Epidermal melanocyte (primary cell): ENCODE data around the gene PPP2R5A.

Source experiments
- DNase-seq: peaks from one replicate; pipeline ENCODE4 v3.0.0; 2011; ENCODE audit warnings: low spot score; ENCODE audit not compliant: insufficient read length

PPP2R5A gene

GRCh38 chr1:212284744-212285684, at the start of gene PPP2R5A:
TSS of gene PPP2R5A (plus strand) at chr1:212285410. CDS start at chr1:212286111, 701 bp downstream.
- DNase-seq = peak; percentile 92

- no peak for DNase-seq
Measured at GRCh38 chr1:212235857-212236256, 49.4 kb upstream of the PPP2R5A start.

GRCh38 chr1:212236664-212237220, 48.5 kb upstream of the PPP2R5A start:
- no peak for DNase-seq

GRCh38 chr1:212237651-212238050, 47.6 kb upstream of the PPP2R5A start:
- DNase-seq = no peak

- no peak for DNase-seq
Measured at GRCh38 chr1:212238552-212238951, 46.7 kb upstream of the PPP2R5A start.

GRCh38 chr1:212241501-212241900, 43.7 kb upstream of the PPP2R5A start:
- DNase-seq = no peak

- no peak for DNase-seq
Measured at GRCh38 chr1:212241957-212242287, 43.3 kb upstream of the PPP2R5A start.

GRCh38 chr1:212242288-212242984, 42.8 kb upstream of the PPP2R5A start:
- peak; percentile 58 for DNase-seq

- no peak for DNase-seq
Measured at GRCh38 chr1:212242985-212243308, 42.3 kb upstream of the PPP2R5A start.

GRCh38 chr1:212244441-212244840, 40.8 kb upstream of the PPP2R5A start:
- no peak for DNase-seq

- no peak for DNase-seq
Measured at GRCh38 chr1:212247179-212247721, 38.0 kb upstream of the PPP2R5A start.

GRCh38 chr1:212247988-212248387, 37.2 kb upstream of the PPP2R5A start:
- DNase-seq = no peak

- no peak for DNase-seq
Measured at GRCh38 chr1:212254853-212255363, 30.3 kb upstream of the PPP2R5A start.

GRCh38 chr1:212255705-212256307, 29.4 kb upstream of the PPP2R5A start:
- no peak for DNase-seq

GRCh38 chr1:212256369-212256768, 28.8 kb upstream of the PPP2R5A start:
- no peak for DNase-seq

GRCh38 chr1:212257157-212257556, 28.1 kb upstream of the PPP2R5A start:
- DNase-seq = no peak

GRCh38 chr1:212259693-212260480, 25.3 kb upstream of the PPP2R5A start:
- no peak for DNase-seq

GRCh38 chr1:212260557-212261355, 24.5 kb upstream of the PPP2R5A start:
- DNase-seq = no peak

GRCh38 chr1:212261361-212261929, 23.8 kb upstream of the PPP2R5A start:
- no peak for DNase-seq

- DNase-seq = no peak
Measured at GRCh38 chr1:212267017-212267416, 18.2 kb upstream of the PPP2R5A start.
